H9 (cell line): ENCODE data around the gene FADD. TPM values are rescaled to one million over a fixed set of nuclear protein-coding genes. Genes with fewer than 3 reads are reported as not detected.

Experiments
- DNase-seq: peaks from one replicate; pipeline ENCODE4 v3.0.0-alpha.2; 2017
- H2AFZ ChIP-seq: one replicate; pipeline ENCODE4 v1.6.1; 2013; ENCODE audit warnings: mild to moderate bottlenecking, low read length, control low read depth, moderate library complexity
- H2AK5ac ChIP-seq: 2 replicates; pipeline ENCODE4 v1.6.1; 2013; ENCODE audit warnings: low read length, control low read depth, mixed read lengths; ENCODE audit not compliant: insufficient read length
- H2BK120ac ChIP-seq: one replicate; pipeline ENCODE4 v1.6.1; 2013; ENCODE audit warnings: low read depth, mild to moderate bottlenecking, low read length, control low read depth, inconsistent platforms; ENCODE audit not compliant: poor library complexity, severe bottlenecking
- H2BK12ac ChIP-seq: 2 replicates; pipeline ENCODE4 v1.6.1; 2013; ENCODE audit warnings: low read length, control low read depth, mixed read lengths, low read depth; ENCODE audit not compliant: insufficient read length
- H2BK15ac ChIP-seq: 2 replicates; pipeline ENCODE4 v1.6.1; 2013; ENCODE audit warnings: low read depth, low read length, control low read depth
- H2BK20ac ChIP-seq: one replicate; pipeline ENCODE4 v1.6.1; 2013; ENCODE audit warnings: low read depth, mild to moderate bottlenecking, low read length, control low read depth, inconsistent platforms; ENCODE audit not compliant: poor library complexity, severe bottlenecking
- H2BK5ac ChIP-seq: 2 replicates; pipeline ENCODE4 v1.6.1; 2013; ENCODE audit warnings: low read length, control low read depth, mixed read lengths; ENCODE audit not compliant: insufficient read length
- H3K14ac ChIP-seq: 2 replicates; pipeline ENCODE4 v1.6.1; 2013; ENCODE audit warnings: low read length, control low read depth; ENCODE audit not compliant: insufficient read depth
- H3K18ac ChIP-seq: 2 replicates; pipeline ENCODE4 v1.6.1; 2013; ENCODE audit warnings: low read depth, mild to moderate bottlenecking, mixed read lengths, low read length, control low read depth; ENCODE audit not compliant: insufficient read length
- H3K23ac ChIP-seq: 2 replicates; pipeline ENCODE4 v1.6.1; 2013; ENCODE audit warnings: low read length, control low read depth, mixed read lengths, low read depth; ENCODE audit not compliant: insufficient read length
- H3K23me2 ChIP-seq: 2 replicates; pipeline ENCODE4 v1.6.1; 2013; ENCODE audit warnings: low read depth, mild to moderate bottlenecking, mixed read lengths, low read length, control low read depth; ENCODE audit not compliant: insufficient read length, poor library complexity, severe bottlenecking
- H3K27ac ChIP-seq: 2 replicates; pipeline ENCODE4 v1.5.1; 2013; ENCODE audit warnings: low read length, control low read depth, mixed read lengths, low read depth; ENCODE audit not compliant: insufficient read length
- H3K27me3 ChIP-seq: 2 replicates; pipeline ENCODE4 v1.6.1; 2013; ENCODE audit warnings: low read length, control low read depth, inconsistent platforms; ENCODE audit not compliant: insufficient read depth
- H3K4ac ChIP-seq: 2 replicates; pipeline ENCODE4 v1.6.1; 2013; ENCODE audit warnings: low read depth, mild to moderate bottlenecking, control low read depth, inconsistent platforms, low read length, moderate library complexity
- H3K4me1 ChIP-seq: 2 replicates; pipeline ENCODE4 v1.6.1; 2013; ENCODE audit warnings: low read length, control low read depth, inconsistent platforms; ENCODE audit not compliant: insufficient read depth
- H3K4me2 ChIP-seq: 2 replicates; pipeline ENCODE4 v1.6.1; 2013; ENCODE audit warnings: low read length, control low read depth, mixed read lengths; ENCODE audit not compliant: insufficient read length, insufficient read depth
- H3K56ac ChIP-seq: 2 replicates; pipeline ENCODE4 v1.6.1; 2013; ENCODE audit warnings: low read depth, mild to moderate bottlenecking, mixed read lengths, low read length, control low read depth; ENCODE audit not compliant: insufficient read length
- H3K79me1 ChIP-seq: 2 replicates; pipeline ENCODE4 v1.6.1; 2013; ENCODE audit warnings: low read depth, mild to moderate bottlenecking, moderate library complexity, low read length, control low read depth, inconsistent platforms; ENCODE audit not compliant: insufficient read depth, poor library complexity, severe bottlenecking
- H3K79me2 ChIP-seq: 2 replicates; pipeline ENCODE4 v1.6.1; 2013; ENCODE audit warnings: low read length, control low read depth, inconsistent platforms; ENCODE audit not compliant: insufficient read depth
- H3K9ac ChIP-seq: 2 replicates; pipeline ENCODE4 v1.6.1; 2013; ENCODE audit warnings: low read length, control low read depth, mixed read lengths; ENCODE audit not compliant: insufficient read length; ENCODE audit errors: extremely low read depth
- H3K9me3 ChIP-seq: one replicate; pipeline ENCODE4 v1.6.1; 2013; ENCODE audit warnings: low read depth, low read length, inconsistent platforms; ENCODE audit not compliant: control insufficient read depth
- H3T11ph ChIP-seq: one replicate; pipeline ENCODE4 v1.6.1; 2013; ENCODE audit warnings: mild to moderate bottlenecking, low read length, control low read depth, inconsistent platforms
- H4K20me1 ChIP-seq: one replicate; pipeline ENCODE4 v1.6.1; 2013; ENCODE audit not compliant: control insufficient read depth, insufficient read length, insufficient read depth
- H4K5ac ChIP-seq: 2 replicates; pipeline ENCODE4 v1.6.1; 2013; ENCODE audit warnings: low read depth, mild to moderate bottlenecking, mixed read lengths, low read length, control low read depth; ENCODE audit not compliant: insufficient read length
- H4K8ac ChIP-seq: replicated peaks from 2 replicates; pipeline ENCODE4 v1.6.1; 2013; ENCODE audit warnings: low read length, control low read depth, mixed read lengths, low read depth; ENCODE audit not compliant: insufficient read length
- H4K91ac ChIP-seq: 2 replicates; pipeline ENCODE4 v1.6.1; 2013; ENCODE audit warnings: low read depth, mild to moderate bottlenecking, moderate library complexity, mixed read lengths, low read length, control low read depth; ENCODE audit not compliant: insufficient read length
- H3K27ac Mint-ChIP-seq, 3 experiments: 2 replicates in 2 of 3; 3 replicates in 1 of 3; pipeline ENCODE4 v1.8.0; 2020 to 2021; ENCODE audit warnings: mixed read lengths in 3 of 3, mild to moderate bottlenecking in 1 of 3, moderate library complexity in 1 of 3
- H3K27me3 Mint-ChIP-seq: 2 replicates; pipeline ENCODE4 v1.8.0; 2021; ENCODE audit warnings: low read depth, mild to moderate bottlenecking, moderate library complexity, mixed read lengths
- H3K36me3 Mint-ChIP-seq, 3 experiments: 2 replicates in 2 of 3; 3 replicates in 1 of 3; pipeline ENCODE4 v1.8.0; 2020 to 2021; ENCODE audit warnings: low read depth in 3 of 3, mixed read lengths in 3 of 3; ENCODE audit not compliant: insufficient read depth in 1 of 3
- H3K4me1 Mint-ChIP-seq, 2 experiments: 2 replicates each; pipeline ENCODE4 v1.8.0; 2020; ENCODE audit warnings: mixed read lengths in 2 of 2
- H3K4me3 Mint-ChIP-seq, 2 experiments: 2 replicates in 1 of 2; 3 replicates in 1 of 2; pipeline ENCODE4 v1.8.0; 2020 to 2021; ENCODE audit warnings: mild to moderate bottlenecking in 2 of 2, mixed read lengths in 2 of 2, moderate library complexity in 1 of 2
- H3K9me3 Mint-ChIP-seq, 2 experiments: 2 replicates in 1 of 2; 3 replicates in 1 of 2; pipeline ENCODE4 v1.8.0; 2020; ENCODE audit warnings: mild to moderate bottlenecking in 2 of 2, mixed read lengths in 2 of 2, moderate library complexity in 1 of 2
- WGBS: extraction: QIAGEN DNeasy Blood & Tissue Kit; methylation state at CpG from one replicate; pipeline ENCODE4 v1.1.7; 2013; ENCODE audit warnings: missing lambda C conversion rate, low lambda C conversion rate, mixed read lengths; ENCODE audit not compliant: insufficient read length; ENCODE audit errors: extremely low coverage; 5-methylcytosine and 5-hydroxymethylcytosine counted together
- total RNA-seq: library from RNA; stranded (reverse); gene quantifications from 2 replicates; pipeline ENCODE4 v1.2.1, GENCODE V29; 2021
- TF ChIP-seq, protein P1 (sequence below): fragments of 200-600 bp; sonication (generic); conservative IDR thresholded peaks from 3 replicates; pipeline ENCODE4 v1.8.0; 2021; ENCODE audit warnings: antibody characterized with exemption, mild to moderate bottlenecking

The FADD gene
- total RNA-seq, 1 experiment from 2014 or later = 51.1 TPM

DNA sequence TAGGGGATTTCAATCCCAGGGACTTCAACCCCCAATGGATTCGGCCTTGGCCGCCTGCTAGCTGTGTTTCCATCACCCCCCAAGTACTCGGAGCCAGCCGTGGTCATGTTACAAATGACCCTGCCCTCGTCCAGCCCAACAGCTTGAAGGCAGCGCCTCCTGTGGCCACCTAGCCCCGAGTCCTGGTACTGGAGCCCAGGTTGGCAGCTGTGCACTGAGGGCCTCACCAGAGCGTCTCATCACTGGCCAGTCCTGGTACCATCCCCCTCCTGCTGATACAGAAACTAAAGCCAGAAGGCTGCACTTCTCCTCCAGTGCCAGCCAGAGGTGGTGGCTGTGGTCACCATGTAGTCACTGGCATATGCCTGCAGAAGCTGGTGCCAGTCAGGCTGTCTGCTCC lies 44.9 kb upstream of the FADD start:
- no peak overlapping the region for H3K23ac ChIP-seq
- H3K79me2 ChIP-seq = no peaks in the 10 kb centered on the region
- H3K36me3 Mint-ChIP-seq = no peaks in the 10 kb centered on the region
- no peak overlapping the region for H2BK20ac ChIP-seq
- H3K14ac ChIP-seq = no peak overlapping the region
- no peak overlapping the region for H2BK5ac ChIP-seq
- peaks cover 5% of the 10 kb centered on the region for H3K27me3 Mint-ChIP-seq
- no peaks in the 10 kb centered on the region for H3K23me2 ChIP-seq
- no peak overlapping the region for H2AK5ac ChIP-seq
- H3K4me1 ChIP-seq = no peaks in the 10 kb centered on the region
- no peak overlapping the region for H3T11ph ChIP-seq
- no peaks in the 10 kb centered on the region for H3K79me1 ChIP-seq
- no peak overlapping the region for H2AFZ ChIP-seq
- H3K9ac ChIP-seq = no peak overlapping the region
- H3K9me3 Mint-ChIP-seq = no peaks in the 10 kb centered on the region
- H3K4me1 Mint-ChIP-seq = peaks cover 0 to 12% of the 10 kb centered on the region in 2 experiments; a peak in 3 of 4 replicates
- H3K27ac Mint-ChIP-seq = peak overlapping the region in 1 of 3 experiments; percentile 92; a peak in 1 of 7 replicates
- no peak overlapping the region for H3K4ac ChIP-seq
- no peaks in the 10 kb centered on the region for H4K20me1 ChIP-seq
- H3K56ac ChIP-seq = no peak overlapping the region
- no peak overlapping the region for H3K4me3 Mint-ChIP-seq
- no peak overlapping the region for H3K18ac ChIP-seq
- H3K27ac ChIP-seq = no peak overlapping the region
- TF ChIP-seq, protein P1, sequence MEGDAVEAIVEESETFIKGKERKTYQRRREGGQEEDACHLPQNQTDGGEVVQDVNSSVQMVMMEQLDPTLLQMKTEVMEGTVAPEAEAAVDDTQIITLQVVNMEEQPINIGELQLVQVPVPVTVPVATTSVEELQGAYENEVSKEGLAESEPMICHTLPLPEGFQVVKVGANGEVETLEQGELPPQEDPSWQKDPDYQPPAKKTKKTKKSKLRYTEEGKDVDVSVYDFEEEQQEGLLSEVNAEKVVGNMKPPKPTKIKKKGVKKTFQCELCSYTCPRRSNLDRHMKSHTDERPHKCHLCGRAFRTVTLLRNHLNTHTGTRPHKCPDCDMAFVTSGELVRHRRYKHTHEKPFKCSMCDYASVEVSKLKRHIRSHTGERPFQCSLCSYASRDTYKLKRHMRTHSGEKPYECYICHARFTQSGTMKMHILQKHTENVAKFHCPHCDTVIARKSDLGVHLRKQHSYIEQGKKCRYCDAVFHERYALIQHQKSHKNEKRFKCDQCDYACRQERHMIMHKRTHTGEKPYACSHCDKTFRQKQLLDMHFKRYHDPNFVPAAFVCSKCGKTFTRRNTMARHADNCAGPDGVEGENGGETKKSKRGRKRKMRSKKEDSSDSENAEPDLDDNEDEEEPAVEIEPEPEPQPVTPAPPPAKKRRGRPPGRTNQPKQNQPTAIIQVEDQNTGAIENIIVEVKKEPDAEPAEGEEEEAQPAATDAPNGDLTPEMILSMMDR = peak; percentile 74
- H4K5ac ChIP-seq = no peak overlapping the region
- H2BK120ac ChIP-seq = no peak overlapping the region
- H2BK15ac ChIP-seq = no peak overlapping the region
- no peak overlapping the region for H4K91ac ChIP-seq
- no peaks in the 10 kb centered on the region for H3K27me3 ChIP-seq
- H4K8ac ChIP-seq = no peak overlapping the region
- H3K9me3 ChIP-seq = no peaks in the 10 kb centered on the region
- DNase-seq = peak; percentile 85
- no peak overlapping the region for H3K4me2 ChIP-seq
- no peak overlapping the region for H2BK12ac ChIP-seq
- no CpG with 5 or more reads among the region's 8 CpGs for WGBS
